Measurements from ENCODE around the gene PPY. TPM values are rescaled to one million over a fixed set of nuclear protein-coding genes. Genes with fewer than 3 reads are reported as not detected.

PPY gene
- total RNA-seq, 2 donors from 2014 or later = 15.5 to 51.6 TPM

- DNase-seq = no peak
- Histone ChIP-seq H3K4me3 (no peak overlapping the region), H3K27ac (no peak overlapping the region), H3K4me1 (peaks cover 11% of the 10 kb centered on the region), H3K36me3 (replicated peaks in 1 of 2; ENCODE audit: insufficient read depth in 1 of 2, low read depth in 2 of 2) (no peaks in the 10 kb centered on the region), H3K9me3 (no peaks in the 10 kb centered on the region), H3K27me3 (peaks cover 0 to 19% of the 10 kb centered on the region in 2 donors)
- TF ChIP-seq, protein P1, sequence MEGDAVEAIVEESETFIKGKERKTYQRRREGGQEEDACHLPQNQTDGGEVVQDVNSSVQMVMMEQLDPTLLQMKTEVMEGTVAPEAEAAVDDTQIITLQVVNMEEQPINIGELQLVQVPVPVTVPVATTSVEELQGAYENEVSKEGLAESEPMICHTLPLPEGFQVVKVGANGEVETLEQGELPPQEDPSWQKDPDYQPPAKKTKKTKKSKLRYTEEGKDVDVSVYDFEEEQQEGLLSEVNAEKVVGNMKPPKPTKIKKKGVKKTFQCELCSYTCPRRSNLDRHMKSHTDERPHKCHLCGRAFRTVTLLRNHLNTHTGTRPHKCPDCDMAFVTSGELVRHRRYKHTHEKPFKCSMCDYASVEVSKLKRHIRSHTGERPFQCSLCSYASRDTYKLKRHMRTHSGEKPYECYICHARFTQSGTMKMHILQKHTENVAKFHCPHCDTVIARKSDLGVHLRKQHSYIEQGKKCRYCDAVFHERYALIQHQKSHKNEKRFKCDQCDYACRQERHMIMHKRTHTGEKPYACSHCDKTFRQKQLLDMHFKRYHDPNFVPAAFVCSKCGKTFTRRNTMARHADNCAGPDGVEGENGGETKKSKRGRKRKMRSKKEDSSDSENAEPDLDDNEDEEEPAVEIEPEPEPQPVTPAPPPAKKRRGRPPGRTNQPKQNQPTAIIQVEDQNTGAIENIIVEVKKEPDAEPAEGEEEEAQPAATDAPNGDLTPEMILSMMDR (IDR thresholded peaks at IDR 0.05) = no peak
- TF ChIP-seq POLR2A (IDR thresholded peaks at IDR 0.05) = no peak
- ATAC-seq = no peak
- 58 to 65% methylated on average over 2 of the region's 2 CpGs for WGBS, 2 donors
- intact Hi-C loops (cut with DNase I) = no loop called here
Measured at GRCh38 chr17:43950554-43950953, 8.3 kb upstream of the PPY start.

GRCh38 chr17:43949781-43950180, 7.5 kb upstream of the PPY start:
- DNase-seq (no peak), ATAC-seq (no peak)
- TF ChIP-seq, protein P1 (IDR thresholded peaks at IDR 0.05) = no peak
- no peak for TF ChIP-seq POLR2A (IDR thresholded peaks at IDR 0.05)
- Histone ChIP-seq H3K9me3 (no peaks in the 10 kb centered on the region), H3K4me3 (no peak overlapping the region), H3K36me3 (replicated peaks in 1 of 2; ENCODE audit: insufficient read depth in 1 of 2, low read depth in 2 of 2) (no peaks in the 10 kb centered on the region), H3K4me1 (peaks cover 11% of the 10 kb centered on the region), H3K27ac (no peak overlapping the region), H3K27me3 (peaks cover 0 to 19% of the 10 kb centered on the region in 2 donors)
- intact Hi-C loops (cut with DNase I) = no loop called here
- WGBS, 2 donors = 58 to 67% methylated on average over 3 to 4 of the region's 4 CpGs

DNA sequence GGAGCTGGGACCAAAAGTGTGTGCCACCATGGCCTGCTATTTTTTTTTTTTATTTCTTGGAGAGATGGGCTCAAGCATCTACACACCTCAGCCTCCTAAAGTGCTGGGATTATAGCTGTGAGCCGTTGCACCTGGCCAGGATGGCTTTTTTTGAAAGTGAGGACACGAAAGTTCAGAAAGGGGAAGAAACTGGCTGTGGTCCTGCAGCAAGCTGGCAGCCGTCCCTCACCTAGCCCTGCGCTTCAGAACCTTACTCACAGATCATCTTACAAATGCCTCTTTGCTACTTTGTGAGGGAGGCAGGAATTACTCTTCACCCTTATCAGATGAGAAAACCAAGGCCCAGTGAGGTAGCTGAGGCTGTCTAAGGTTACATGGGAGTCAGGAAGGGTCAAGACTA, 4.5 kb upstream of the PPY start:
- no peak overlapping the region for H3K27ac ChIP-seq
- peaks cover 0 to 4% of the 10 kb centered on the region in 2 donors for H3K27me3 ChIP-seq
- H3K9me3 ChIP-seq = no peaks in the 10 kb centered on the region
- DNase-seq (no peak), ATAC-seq (no peak)
- intact Hi-C loops (cut with DNase I) = no loop called here
- no peaks in the 10 kb centered on the region for H3K36me3 ChIP-seq (replicated peaks in 1 of 2; ENCODE audit: insufficient read depth in 1 of 2, low read depth in 2 of 2)
- 21 to 64% methylated on average over 4 of the region's 4 CpGs for WGBS, 2 donors
- no peaks in the 10 kb centered on the region for H3K4me1 ChIP-seq
- no peak overlapping the region for H3K4me3 ChIP-seq
- TF ChIP-seq POLR2A (IDR thresholded peaks at IDR 0.05) = no peak
- TF ChIP-seq, protein P1 (IDR thresholded peaks at IDR 0.05) = no peak

DNA sequence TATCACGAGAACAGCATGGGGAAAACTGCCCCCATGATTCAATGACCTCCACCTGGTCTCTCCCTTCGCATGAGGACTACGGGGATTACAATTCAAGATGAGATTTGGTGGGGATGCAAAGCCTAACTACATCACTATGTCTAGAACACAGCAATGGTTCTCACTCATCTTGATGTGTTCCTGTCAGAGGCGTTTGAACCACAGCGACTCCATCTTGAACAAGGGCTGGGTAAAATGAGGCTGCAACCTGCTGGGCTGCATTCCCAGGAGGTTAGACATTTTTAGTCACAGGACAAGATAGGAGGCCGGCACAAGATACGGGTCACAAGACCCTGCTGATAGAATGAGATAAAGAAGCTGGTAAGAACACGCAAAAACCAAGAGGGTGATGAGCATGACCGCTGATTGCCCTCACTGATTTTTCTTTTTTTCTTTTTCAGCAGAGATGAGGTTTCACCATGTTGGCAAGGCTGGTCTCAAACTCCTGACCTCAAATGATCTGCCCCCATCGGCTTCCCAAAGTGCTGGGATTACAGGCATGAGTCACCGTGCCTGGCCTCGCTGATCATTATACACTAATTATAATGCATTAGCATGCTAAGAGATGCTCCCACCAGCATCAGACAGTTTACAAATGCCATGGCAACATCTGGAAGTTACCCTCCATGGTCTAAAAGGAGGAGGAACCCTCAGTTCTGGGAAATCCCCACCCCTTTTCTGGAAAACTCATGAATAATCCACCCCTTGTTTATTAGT, 3.0 kb upstream of the PPY start:
- DNase-seq = no peak
- Histone ChIP-seq H3K4me1 (no peaks in the 10 kb centered on the region), H3K27ac (no peak overlapping the region), H3K4me3 (no peak overlapping the region), H3K36me3 (replicated peaks in 1 of 2; ENCODE audit: insufficient read depth in 1 of 2, low read depth in 2 of 2) (no peaks in the 10 kb centered on the region), H3K9me3 (no peaks in the 10 kb centered on the region), H3K27me3 (no peaks in the 10 kb centered on the region)
- intact Hi-C loops (cut with DNase I) = no loop called here
- ATAC-seq = no peak
- no peak for TF ChIP-seq POLR2A (IDR thresholded peaks at IDR 0.05)
- TF ChIP-seq, protein P1 (IDR thresholded peaks at IDR 0.05) = no peak
- 72 to 75% methylated on average over 12 of the region's 12 CpGs for WGBS, 2 donors

- H3K4me3 ChIP-seq = no peak overlapping the region
- TF ChIP-seq, protein P1 (IDR thresholded peaks at IDR 0.05) = peak in 4 of 7 experiments; percentile 11 to 30 (median 20)
- no peak for TF ChIP-seq POLR2A (IDR thresholded peaks at IDR 0.05)
- ATAC-seq = no peak
- H3K27ac ChIP-seq = no peak overlapping the region
- DNase-seq = peak in 1 of 4 donors; percentile 35
- intact Hi-C loops (cut with DNase I) = no loop called here
- no peaks in the 10 kb centered on the region for H3K36me3 ChIP-seq (replicated peaks in 1 of 2; ENCODE audit: insufficient read depth in 1 of 2, low read depth in 2 of 2)
- H3K9me3 ChIP-seq = no peaks in the 10 kb centered on the region
- peaks cover 5% of the 10 kb centered on the region for H3K4me1 ChIP-seq
- no peaks in the 10 kb centered on the region for H3K27me3 ChIP-seq
- 63 to 68% methylated on average over 6 to 7 of the region's 7 CpGs for WGBS, 2 donors
Measured at GRCh38 chr17:43940630-43941029, 1.6 kb downstream of the PPY start.
